GM12891 (cell line): ENCODE measurements around the gene PDHX.

ENCODE experiments used
- POLR2A ChIP-seq: IDR thresholded peaks from 2 replicates; pipeline ENCODE4 v1.6.1; 2011; ENCODE audit warnings: low read depth, low read length, control low read depth
- POLR2AphosphoS5 ChIP-seq: IDR thresholded peaks from 2 replicates; pipeline ENCODE4 v1.6.1; 2011; ENCODE audit warnings: low read depth, low read length, control low read depth
- SPI1 ChIP-seq: IDR thresholded peaks from 2 replicates; pipeline ENCODE4 v1.6.1; 2011; ENCODE audit warnings: low read depth, low read length, control low read depth
- TAF1 ChIP-seq: IDR thresholded peaks from 2 replicates; pipeline ENCODE4 v1.6.1; 2011; ENCODE audit warnings: low read depth, low read length, control low read depth

- no peak for TF ChIP-seq POLR2A
- no peak for TF ChIP-seq TAF1
- no peak for TF ChIP-seq SPI1
- no peak for TF ChIP-seq POLR2AphosphoS5
Observed at GRCh38 chr11:34964610-34965331, 48.4 kb downstream of the PDHX start.
